ENCODE results near the gene CYP27B1.

- no peak for TF ChIP-seq CTCF (IDR thresholded peaks at IDR 0.05 in 4 of 5, conservative IDR thresholded peaks at IDR 0.05 in 1 of 5)
- no peak for TF ChIP-seq POLR2A (IDR thresholded peaks at IDR 0.05)
Measured at GRCh38 chr12:57762463-57762862, 4.4 kb downstream of the CYP27B1 start.

Data from gastrocnemius medialis (tissue), 4 donors.